Measurements from ENCODE around the gene ARID3A.

The ARID3A gene

GRCh38 chr19:963486-963951 lies 37.7 kb downstream of the ARID3A start:
- DNase-seq, result no peak

DNA sequence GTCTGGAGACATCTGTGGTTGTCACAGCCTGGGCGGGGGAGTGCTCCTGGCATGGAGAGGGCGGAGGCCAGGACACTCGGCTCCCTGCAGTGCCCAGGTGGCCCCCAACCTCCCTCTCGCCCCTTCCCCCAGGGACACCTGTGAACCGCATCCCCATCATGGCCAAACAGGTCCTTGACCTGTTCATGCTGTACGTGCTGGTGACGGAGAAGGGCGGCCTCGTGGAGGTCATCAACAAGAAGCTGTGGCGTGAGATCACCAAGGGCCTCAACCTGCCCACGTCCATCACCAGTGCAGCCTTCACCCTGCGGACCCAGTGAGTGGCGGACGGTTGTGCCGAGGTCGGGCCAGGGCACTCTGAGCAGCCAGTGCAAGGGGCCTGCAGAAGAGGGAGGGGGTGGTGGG lies 38.3 kb downstream of the ARID3A start:
- DNase-seq, result no peak

DNA sequence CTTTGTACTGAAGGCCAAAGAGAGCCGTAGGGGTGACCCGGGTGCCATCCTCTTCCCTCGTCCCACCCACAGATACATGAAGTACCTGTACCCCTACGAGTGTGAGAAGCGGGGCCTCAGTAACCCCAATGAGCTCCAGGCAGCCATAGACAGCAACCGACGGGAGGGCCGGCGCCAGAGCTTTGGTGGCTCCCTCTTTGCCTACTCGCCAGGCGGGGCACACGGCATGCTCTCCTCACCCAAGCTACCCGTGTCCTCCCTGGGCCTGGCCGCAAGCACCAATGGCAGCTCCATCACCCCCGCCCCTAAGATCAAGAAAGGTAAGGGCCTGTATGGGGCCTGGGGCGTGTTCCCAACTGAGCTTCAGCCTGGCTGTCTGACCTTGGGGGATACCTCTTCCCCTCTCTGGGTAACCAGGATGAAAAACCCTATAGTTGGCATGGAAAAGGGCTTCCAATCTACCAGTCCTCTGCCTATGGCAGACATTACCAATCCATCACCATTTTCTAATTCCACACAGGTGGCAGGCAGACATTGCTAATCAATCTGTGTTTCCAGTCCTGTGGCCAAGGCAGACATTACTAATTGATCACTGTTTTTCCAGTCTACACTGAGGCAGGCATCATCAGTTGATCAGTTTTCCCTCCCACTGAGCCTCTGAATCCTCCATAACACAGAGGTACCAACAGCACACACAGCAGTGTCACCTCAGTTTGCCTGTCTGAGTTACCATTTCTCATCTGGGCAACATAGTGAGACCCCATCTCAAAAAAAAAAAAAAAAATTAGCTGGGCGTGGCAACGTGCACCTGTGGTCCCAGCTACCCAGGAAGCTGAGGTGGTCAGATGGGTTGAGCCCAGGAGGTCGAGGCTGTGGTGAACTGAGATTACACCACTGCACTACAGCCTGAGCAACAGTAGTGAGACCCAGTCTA lies 39.2 kb downstream of the ARID3A start:
- DNase-seq, result peak; percentile 27

DNA sequence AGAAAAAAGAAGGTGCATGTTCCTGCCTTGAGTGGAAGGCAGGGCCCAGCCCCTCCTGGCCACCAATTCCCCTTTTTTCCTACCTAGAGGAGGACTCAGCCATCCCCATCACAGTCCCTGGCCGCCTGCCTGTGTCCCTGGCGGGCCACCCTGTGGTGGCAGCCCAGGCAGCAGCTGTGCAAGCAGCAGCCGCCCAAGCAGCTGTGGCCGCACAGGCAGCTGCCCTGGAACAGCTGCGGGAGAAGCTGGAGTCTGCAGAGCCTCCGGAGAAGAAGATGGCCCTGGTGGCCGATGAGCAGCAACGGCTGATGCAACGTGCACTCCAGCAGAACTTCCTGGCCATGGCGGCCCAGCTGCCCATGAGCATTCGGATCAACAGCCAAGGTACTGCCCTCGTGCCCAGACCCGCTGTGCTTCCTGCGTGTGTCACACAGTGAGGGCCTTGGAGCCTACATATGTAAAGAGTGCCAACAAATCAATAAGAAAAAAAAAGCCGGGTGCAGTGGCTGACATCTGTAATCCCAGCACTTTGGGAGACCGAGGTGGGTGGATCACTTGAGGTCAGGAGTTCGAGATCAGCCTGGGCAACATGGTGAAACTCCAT lies 40.8 kb downstream of the ARID3A start:
- no peak for DNase-seq

DNA sequence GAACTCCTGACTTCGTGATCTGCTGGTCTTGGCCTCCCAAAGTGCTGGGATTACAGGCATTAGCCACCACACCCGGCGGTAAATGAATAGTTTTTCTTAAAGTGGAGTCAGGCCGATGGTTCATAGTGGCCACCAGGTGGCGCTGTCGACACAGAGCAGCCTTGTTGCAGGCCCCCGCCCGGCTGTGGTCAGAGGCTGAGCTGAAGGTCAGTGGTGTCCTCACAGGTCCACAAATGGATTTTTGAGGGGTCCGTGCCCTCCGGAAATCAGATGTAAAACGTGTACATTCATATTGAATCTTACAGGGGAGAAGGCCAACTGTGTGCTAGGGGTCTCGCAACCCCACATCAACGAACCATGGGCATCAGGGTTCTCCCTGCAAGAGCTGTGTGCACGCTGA lies 44.9 kb downstream of the ARID3A start:
- no peak for DNase-seq

- DNase-seq, result no peak
Measured at GRCh38 chr19:971795-972194, 46.0 kb downstream of the ARID3A start.

DNA sequence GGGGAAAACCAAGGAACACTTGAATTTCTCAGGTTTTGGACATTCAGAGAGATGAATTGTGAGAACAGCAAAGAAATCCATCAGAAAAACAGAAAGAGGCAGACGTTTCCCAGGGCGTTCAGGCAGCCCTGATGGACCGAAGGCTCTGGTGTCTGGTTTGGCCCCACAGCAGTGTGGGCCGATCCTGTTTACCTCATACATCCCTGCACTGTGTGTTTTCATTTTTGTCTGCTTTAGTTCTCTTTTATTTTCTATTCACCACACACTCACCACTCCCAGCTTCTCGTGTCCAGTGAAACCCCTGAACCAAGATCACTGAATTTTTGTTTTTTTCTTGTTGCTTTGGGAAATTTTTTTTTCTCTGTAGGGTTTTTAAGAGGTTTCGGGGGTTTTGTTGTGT lies 46.4 kb downstream of the ARID3A start:
- DNase-seq, result no peak

- no peak for DNase-seq
Measured at GRCh38 chr19:973726-974563, 48.1 kb downstream of the ARID3A start.

GRCh38 chr19:974564-975257 lies 48.9 kb downstream of the ARID3A start:
- no peak for DNase-seq

GRCh38 chr19:976476-976875 lies 50.6 kb downstream of the ARID3A start:
- no peak for DNase-seq

DNA sequence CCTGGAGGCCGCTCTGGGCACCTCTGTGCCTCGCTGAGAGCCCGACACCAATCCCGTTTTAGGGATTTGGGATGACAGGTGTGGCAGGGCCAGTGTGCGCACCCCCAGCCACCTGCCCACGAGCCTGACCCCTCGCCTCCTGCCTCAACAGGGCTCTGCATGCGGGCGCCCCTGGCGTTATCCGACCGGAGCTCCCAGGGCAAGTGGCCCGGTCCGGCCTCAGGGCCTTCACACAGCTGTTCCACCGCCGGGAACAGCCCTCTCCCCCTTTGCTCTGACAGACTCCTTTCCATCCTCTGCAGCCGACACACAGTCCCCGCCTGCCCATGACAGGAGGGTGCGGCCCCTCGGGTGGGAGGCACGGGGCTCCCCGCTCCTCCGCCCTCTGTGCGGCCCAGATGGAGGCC lies 51.2 kb downstream of the ARID3A start:
- DNase-seq, result no peak

GRCh38 chr19:979318-979741 lies 53.5 kb downstream of the ARID3A start:
- DNase-seq, result no peak

DNA sequence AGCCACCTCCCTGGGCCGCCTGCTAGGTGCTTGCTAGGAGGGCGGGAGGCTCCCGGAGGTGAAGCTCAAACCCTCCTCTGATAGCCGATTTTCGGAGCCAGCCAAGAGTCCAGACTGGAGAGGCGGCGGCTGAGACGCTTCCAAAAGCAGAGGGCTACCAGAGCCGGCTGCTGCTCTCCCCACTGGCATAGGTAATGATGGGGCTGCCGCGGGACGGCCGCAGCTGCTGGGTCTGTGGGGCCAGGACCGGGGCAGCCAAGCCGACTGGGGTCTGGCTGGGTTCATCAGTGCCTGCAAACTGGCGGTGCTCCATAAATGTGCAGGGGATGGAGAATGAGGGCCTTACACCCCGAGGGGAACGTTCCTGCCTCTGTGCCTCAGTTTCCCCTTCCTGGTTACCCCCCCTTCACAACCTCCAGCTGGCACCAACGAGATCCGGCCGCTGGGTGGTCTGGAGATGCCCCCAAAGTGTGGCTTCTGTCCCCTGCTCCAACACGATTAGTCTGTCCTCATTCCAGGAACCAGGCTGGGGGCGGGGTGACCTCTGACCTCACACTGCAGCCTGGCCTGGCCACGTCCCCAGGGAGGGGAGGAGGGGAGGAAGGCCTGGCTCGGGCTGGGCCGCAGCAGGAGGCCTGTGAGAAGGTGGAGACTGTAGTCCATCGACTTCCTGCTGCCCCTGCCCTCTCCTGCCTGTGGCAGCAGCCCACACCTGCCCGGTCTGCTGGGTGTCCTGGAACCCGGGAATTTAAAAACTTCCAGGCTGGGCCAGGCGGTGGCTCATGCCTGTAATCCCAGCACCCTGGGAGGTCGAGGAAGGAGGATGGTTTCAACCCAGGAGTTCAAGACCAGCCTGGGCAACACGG lies 54.5 kb downstream of the ARID3A start:
- DNase-seq, result no peak

GRCh38 chr19:982567-983170 lies 56.8 kb downstream of the ARID3A start:
- peak; percentile 86 for DNase-seq

- peak; percentile 95 for DNase-seq
Measured at GRCh38 chr19:984165-984967, 58.5 kb downstream of the ARID3A start, which contains the start of gene WDR18. WDR18 (plus strand) TSS chr19:984345; CDS start chr19:984354, 9 bp downstream.

- DNase-seq, result no peak
Measured at GRCh38 chr19:986083-986482, 60.2 kb downstream of the ARID3A start.

DNA sequence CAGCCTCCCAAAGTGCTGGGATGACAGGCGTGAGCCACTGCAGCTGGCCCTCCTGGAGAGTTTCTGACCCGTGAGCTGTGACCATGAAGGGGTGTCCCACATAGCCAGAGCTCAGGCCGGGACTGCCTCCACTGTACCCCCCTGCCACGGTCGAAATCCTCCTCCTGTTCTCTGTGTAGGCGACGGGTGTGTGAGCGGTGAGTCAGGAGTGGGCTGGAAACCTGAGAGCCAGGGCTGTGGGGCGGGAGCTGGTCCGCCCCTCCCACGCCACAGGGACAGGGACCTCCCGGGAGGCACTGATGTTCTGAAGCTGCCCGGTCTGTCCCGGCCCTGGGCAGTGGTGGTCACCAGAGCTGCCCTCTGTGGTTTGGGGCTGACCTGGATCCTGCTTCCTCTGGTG lies 62.2 kb downstream of the ARID3A start:
- DNase-seq, result no peak

DNA sequence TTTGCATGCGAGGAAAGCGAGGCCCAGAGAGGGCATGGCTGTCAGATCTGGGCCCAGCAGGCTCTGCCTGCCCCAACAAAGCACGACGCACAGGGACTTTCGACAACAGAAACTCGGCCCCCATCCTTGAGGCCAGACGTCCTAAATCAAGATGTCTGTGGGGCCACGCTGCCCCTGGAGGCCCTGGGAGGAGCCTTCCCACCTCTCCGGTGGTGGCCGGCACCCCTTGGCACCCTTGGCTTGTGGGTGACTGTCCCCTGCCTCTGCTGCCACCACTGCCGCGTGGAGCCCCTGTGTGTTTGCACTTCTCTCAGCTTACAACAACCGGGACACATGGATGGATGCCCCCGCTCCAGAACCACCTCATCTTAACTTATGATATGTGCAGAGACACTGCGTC lies 62.7 kb downstream of the ARID3A start:
- DNase-seq, result no peak

DNA sequence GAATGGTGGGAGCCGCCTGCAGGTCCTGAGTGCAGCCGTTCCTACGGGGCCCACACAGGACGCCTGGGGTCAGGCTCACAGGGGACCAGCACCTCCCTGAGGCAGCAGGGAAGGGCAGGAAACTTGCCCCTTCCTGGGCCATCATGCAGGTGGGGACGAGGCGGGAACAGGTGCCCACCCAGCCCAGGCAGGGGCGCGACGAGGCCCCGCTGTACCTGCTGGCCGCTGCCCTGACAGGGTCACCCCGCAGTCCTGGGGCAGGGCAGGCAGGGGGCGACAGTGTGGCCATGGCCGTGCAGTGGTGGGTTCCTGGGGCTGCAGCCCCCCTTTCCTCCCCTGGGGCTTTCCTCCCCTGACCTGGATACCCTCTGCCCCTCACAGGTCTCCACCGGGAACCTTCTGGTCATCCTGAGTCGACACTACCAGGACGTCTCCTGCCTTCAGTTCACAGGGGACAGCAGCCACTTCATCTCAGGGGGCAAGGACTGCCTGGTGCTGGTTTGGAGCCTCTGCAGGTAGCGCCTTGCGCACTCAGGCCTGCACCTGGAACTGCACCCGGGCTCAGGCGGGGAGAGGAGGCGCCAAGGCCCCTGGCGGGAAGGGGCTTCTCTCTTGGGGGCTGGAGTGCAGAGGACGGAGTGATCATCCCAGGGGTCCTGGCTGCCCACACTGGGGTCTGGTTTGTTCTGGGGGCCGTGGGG lies 63.7 kb downstream of the ARID3A start:
- DNase-seq, result no peak

All from activated CD4-positive, alpha-beta T cell treated with anti-CD3 and anti-CD28 coated beads, Interleukin-2, Interleukin-6, amounts not matched to agents 100 ng/mL and 50 ng/mL, durations not matched to agents 16 hours and 8 hours (primary cell).